ENCODE measurements around the gene OR1M1. TPM values are rescaled to one million over a fixed set of nuclear protein-coding genes. Genes with fewer than 3 reads are reported as not detected.

OR1M1 gene
- total RNA-seq, 2 experiments from 2014 or later: not detected

Other genes with a start within 250 kb of the OR1M1 start
- not detected for gene MUC16, start 76.7 kb upstream of the OR1M1 start, total RNA-seq
- gene OR7G2, start 20.4 kb downstream of the OR1M1 start, total RNA-seq: not detected
- not detected for gene OR7G1, start 28.7 kb downstream of the OR1M1 start, total RNA-seq
- gene OR7G3, start 39.9 kb downstream of the OR1M1 start, total RNA-seq: not detected
- gene ZNF317, start 53.3 kb downstream of the OR1M1 start, total RNA-seq: 10 to 100 TPM; 38.9 to 39.7 TPM
- under 1 TPM; 0.14 to 0.30 TPM for gene OR7D2, start 91.9 kb downstream of the OR1M1 start, total RNA-seq
- gene OR7D4, start 132.5 kb downstream of the OR1M1 start, total RNA-seq: not detected
- not detected for gene OR7E24, start 163.9 kb downstream of the OR1M1 start, total RNA-seq
- gene ZNF699, start 222.8 kb downstream of the OR1M1 start, total RNA-seq: 1 to 10 TPM; 4.6 to 6.4 TPM
- 10 to 100 TPM; 10.3 to 11.2 TPM for gene ZNF559, start 237.1 kb downstream of the OR1M1 start, total RNA-seq

All from activated naive CD4-positive, alpha-beta T cell treated with anti-CD3 and anti-CD28 coated beads for 36 hours (primary cell).